Activated T-cell treated with anti-CD3 and anti-CD28 coated beads, Interleukin-2, amount 50 U/mL, for 48 hours (primary cell): Measurements from ENCODE around the gene FRMPD2.
"Not testable (repeated sequence)": the region's sequence is repeated elsewhere in the genome, so short reads cannot be mapped to it uniquely, and the experiment has no call there.

Experiments
- DNase-seq, 2 experiments: peaks; one replicate each; pipeline ENCODE4 v3.0.0-alpha.2; 2020

Gene FRMPD2

DNA sequence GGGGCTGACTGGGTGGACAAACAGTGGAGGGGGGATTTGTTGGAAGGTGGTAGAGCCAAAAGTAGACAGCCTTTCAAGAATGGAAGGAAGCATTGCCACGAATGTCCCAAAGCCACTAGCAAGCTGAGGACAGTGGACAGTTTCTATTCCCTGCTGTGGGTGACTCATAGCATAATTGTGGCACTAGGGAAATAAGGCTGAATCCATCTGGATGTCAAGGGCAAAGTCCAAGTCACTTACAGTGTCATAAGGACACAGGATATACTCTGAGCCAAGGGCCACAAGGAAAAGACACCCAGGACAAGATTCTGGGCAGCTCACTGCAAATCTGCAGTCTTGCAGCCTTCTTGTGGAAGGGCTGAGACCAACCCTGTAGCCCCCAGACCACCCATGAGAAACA, 79.7 kb downstream of the FRMPD2 start:
- no peak for DNase-seq

DNA sequence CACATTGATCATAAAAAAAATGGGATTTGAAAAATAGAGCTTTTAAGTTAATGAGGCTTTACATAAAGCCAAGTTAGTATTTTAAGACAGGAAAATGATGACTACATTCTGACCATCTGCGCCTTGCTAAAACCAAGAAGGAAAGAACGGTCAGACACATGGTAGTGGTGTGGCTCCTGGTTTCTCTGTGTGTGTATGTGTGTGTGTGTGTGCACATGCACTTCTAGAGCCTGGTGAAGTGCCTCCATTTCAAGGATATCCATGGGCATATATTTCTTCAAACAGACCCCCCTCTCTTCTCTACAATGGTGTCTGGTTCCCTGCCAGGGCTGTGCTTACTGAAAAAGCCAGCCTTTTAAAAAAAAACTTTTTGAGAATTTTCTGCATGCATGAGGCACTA, 80.9 kb downstream of the FRMPD2 start:
- no peak for DNase-seq

DNA sequence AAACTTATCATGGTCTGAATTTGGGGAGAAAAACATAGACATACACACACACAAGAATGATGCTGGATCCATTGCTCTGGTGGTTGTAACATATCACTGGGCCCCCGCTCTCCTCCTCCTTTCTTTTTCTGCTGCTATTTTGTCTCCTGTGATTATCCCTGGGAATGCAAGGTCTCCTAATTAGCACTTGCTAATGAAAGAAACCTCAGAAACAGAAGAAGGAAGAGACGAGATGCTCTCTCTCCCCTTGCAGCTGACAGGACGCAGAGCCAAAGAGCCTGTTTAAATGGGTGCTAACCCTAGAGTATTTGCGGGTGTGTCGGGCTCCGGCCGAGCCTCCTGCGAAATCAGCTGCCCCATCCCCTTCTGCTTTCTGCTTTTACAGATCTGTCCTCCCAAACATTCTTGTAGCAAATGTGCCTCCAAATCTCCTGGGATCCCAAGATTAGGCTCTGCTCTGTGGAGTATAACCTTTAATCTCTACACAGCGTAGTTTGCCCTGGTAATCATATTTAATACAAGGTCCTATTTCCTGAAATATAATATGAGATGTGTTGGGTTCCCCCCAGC, 81.5 kb downstream of the FRMPD2 start:
- DNase-seq: no peak

DNA sequence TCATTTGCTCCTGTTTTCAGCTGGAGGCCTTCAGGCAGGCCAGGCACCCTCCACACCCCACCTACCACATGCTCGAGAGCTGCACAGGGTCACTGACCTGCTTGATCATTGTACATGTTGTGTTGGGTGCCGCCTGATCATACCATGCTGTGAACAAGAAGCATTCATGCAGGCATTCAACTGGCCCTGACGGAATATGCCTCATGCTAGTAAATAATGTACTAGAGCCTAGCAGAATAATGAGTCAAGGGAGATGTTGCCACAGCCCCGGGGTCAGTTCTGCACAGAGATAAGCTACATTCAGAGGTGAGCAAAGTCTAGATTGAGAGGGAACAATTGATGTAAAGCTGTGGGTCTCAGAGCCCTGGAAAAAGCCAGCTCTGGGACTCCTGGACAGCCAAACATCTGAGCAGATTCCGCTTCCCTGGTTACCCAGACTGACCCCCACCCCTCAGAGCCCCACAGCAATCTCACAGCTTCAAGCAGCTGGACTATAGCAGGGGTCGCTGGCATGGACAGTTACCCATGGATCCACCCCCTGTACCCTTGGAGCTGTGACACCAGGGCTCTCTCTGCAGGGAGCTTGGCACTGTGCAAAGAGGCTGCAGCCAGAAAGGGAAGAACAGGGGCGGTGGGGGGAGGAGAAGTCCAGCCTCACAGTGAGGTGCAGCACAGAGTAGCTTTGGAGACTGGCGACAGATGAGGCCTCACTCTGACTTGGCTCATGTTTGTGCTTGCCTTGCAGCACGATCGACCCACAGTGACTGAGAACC, 86.6 kb downstream of the FRMPD2 start:
- DNase-seq: no peak

DNA sequence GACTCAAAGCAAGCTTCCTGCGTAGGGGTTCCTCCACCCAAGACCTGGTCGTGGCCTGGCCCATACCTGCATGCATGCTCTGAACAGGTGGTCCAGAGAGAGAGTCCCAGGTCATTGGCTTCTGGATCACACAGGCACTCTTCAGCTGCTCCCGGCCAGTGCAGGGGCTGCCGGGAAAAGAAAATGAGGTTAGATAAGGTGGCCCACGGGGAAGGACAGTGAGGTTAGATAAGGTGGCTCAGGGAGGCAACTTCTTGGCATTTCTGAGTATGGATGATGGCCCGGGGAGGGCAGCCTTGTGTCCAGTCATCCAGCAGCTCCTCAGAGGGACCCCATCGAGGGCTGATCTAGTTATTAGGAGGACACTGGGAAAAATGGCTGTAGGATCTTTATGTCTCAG, 87.4 kb downstream of the FRMPD2 start:
- DNase-seq: no peak

GRCh38 chr10:48186264-48186804, 88.2 kb downstream of the FRMPD2 start:
- DNase-seq: not testable (repeated sequence)

- DNase-seq: no peak
These were observed 90.3 kb downstream of the FRMPD2 start for GRCh38 chr10:48184224-48184623.

GRCh38 chr10:48172715-48173114, 101.8 kb downstream of the FRMPD2 start:
- not testable (repeated sequence) for DNase-seq

DNA sequence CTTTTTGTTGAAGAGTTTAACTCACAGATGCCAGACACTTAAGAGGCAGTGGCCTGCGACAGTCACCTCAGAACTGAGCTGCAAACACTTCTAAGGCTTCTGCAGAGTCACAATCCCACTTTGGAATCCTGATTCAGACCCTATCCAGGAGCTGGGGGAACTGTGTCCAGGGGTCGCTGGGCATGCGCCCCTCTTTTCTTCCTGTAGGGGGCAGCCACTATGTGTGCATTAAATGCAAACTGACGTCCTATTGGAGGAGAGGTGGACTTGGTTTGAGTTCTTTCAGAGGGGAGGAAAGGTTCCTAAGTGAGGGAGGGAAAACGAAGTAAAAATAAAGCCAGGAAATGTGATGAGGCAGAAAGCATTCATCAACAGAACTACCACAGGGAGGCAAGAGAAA, 113.8 kb downstream of the FRMPD2 start:
- peak in 1 of 2 experiments; percentile 19 for DNase-seq

GRCh38 chr10:48160163-48160562, 114.3 kb downstream of the FRMPD2 start:
- not testable (repeated sequence) for DNase-seq

- DNase-seq: not testable (repeated sequence)
These were observed 120.0 kb downstream of the FRMPD2 start for GRCh38 chr10:48154211-48155140.

DNA sequence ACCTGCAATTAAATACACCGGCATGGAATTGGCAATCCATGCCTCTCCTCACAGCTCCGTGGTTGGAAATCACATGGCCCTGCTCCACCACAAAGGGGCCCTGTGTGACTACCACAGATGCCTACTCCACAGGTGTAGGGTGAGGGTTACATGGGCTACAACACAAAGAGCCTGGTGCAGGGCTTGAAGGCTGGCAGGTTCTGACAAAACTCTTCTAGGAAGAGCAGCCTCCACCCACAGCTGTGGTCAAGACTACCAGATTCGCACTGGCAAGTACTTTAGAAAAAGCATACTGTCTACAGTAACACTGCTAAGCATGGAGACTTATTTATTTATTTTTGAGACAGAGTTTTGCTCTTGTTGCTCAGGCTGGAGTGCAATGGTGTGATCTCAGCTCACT, 126.9 kb downstream of the FRMPD2 start:
- DNase-seq: not testable (repeated sequence)

DNA sequence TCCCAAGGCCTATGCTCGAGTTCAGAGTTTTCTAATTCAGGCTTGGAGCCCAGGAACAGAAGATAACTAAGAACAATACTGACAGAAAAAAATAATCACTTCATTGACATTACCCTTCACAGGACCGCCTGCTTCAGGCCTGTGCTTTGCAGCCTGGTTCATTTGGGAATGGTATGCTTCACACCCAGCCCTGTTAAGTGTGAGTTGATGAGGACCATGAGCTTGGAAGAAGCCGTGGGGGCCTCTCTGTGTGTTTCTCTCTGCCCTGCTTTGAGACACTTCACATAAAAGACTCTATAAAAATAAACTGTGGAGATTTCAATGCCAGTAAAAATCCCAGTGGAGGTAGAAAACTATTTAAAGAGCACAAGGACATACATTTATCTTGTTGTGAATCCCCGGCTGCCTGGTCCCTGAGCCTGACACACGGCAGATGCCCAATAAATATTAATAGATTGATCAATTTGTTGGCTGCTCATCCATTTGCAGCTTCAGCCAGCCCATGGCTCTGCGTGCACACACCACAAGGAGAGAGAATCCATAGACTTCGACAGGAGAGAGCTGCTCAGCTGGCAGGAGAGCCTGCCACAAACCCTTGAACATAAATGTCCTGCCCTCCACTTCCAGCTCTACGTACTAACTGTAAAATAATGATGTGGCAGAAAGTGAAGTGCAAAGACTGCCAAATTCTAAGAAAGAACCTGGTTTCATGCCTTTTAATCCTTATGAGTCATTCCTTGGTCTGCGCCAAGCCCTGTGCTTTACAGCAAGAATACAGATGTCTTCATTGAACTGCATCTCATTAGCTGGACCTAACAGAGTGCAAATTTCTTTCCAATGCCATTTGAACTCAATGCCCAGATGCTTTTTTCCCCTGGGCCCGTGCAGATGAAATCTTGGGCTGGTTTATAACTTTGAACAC, 130.5 kb downstream of the FRMPD2 start:
- not testable (repeated sequence) for DNase-seq

DNA sequence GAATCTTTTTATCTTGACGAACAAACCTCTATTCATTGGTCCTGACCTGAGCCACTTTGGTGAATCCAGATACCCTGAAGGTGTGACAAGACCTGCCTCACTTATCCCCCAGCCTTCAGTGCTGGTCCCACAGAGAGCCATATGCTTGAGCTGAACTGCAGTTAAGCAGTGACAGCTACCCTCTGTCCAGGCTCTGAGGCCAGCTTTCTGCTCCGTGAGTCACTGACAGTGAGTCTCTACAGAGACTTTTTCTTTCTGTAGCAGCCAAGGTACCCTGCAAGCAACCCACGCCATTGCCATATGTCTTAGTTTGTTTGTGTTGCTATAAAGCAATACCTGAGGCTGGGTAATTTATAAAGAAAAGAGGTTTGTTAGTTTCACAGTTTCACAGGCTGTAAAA, 133.5 kb downstream of the FRMPD2 start:
- DNase-seq: not testable (repeated sequence)

DNA sequence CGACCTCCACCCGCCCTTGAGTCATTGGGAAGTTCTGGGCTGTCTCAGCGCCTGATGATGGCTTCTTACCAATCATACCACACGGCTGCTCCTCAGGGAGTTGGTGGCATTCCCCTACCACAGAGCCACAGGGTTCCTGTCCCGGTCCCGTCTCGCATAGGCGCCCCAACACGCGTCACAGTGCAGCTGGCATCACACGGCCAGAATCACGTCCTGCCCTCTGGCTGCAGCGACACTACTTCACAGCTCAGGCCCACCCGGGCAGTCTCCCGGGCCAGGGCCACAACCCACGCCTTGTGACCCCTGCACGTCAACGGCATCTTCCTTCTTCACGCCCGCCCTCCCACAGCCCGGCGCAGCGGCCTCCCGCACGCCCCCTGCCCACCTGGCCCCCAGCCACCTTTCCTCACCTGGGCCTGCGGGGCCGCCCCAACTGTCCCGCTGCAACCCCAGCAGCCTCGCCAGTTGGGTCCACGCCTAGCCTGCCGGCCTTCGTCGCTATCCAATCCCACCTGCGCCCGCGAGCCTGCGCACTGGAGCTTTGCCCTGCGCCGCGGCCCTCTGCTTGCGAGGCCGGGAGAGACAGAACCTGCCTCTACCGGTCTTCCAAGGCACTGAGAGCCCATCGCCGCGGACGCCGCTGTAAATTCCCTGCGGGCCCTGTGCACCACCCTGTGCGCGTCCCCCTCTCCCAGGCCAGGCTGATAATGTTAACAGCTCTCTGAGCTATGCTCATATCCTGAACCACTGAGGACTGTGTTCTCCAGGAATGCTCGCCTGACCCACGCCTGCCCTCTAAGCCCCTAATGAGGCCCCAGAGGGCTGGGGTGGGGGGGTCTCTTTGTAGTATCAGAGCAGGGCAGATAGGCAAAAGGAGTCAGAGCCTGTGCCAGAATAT, 134.3 kb downstream of the FRMPD2 start:
- DNase-seq: not testable (repeated sequence)

GRCh38 chr10:48128954-48129353, 145.5 kb downstream of the FRMPD2 start:
- DNase-seq: not testable (repeated sequence)

GRCh38 chr10:48126251-48126650, 148.2 kb downstream of the FRMPD2 start:
- not testable (repeated sequence) for DNase-seq

DNA sequence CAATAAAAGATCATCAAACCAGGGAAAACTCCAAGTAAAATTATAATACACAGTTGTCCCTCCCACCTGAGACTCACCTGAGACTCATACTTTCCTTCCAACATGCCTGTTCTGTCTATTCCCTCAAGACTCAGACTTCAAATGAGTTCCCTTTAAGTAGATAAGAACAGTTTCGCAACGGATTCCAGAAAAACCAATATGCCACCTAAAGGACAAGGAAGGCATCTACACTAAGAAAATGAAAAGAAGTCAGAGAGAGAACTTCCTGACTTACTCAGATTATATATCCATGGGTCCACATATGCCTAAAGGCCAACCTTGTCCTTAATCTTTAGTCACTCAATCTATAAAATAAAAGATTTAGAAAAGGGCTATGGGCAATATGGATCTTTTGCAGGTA, 148.9 kb downstream of the FRMPD2 start:
- not testable (repeated sequence) for DNase-seq

DNA sequence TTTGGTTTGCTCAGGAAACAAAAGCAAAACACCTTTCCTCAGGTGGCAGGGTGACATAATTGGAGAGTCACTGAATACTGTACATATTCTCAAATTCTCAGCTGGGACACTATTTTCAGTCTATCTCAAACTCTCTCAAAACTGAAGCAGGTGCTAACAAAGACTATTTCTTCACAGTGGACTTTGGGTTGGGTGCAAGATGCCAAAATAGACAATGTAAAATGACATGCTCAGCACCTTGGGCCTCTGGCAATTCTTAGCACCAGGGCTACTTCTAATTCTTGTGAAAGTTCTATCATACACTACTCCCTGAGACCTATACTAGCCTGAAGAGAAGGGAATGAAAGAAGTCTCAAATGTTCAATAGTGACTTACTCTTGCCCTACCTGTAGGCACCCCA, 151.9 kb downstream of the FRMPD2 start:
- DNase-seq: not testable (repeated sequence)

- DNase-seq: not testable (repeated sequence)
These were observed 164.2 kb downstream of the FRMPD2 start for GRCh38 chr10:48110277-48110676.
